ENCODE data around the gene UTP20.

UTP20 gene

GRCh38 chr12:101280006-101280505 lies at the start of gene UTP20:
UTP20 (plus strand) TSS chr12:101280105; CDS start chr12:101280283, 178 bp downstream.
- peak; percentile 90 for DNase-seq (ENCODE audit: extremely low read depth, insufficient read length)
- no peak for TF ChIP-seq CTCF (IDR thresholded peaks at IDR 0.05; ENCODE audit: insufficient read depth, low read length, poor library complexity, severe bottlenecking)
- Histone ChIP-seq H3K4me3 (replicated peaks; ENCODE audit: low read depth, low read length) (peak within 1 kb of the TSS; percentile 80), H3K36me3 (ENCODE audit: control insufficient read depth, insufficient read depth, low read length) (no peaks in the 10 kb centered on the region; the same call in 1 of the 2 replicates), H3K27me3 (replicated peaks; ENCODE audit: control insufficient read depth, insufficient read depth, low read length) (no peaks in the 10 kb centered on the region)

- Histone ChIP-seq H3K27me3 (replicated peaks; ENCODE audit: control insufficient read depth, insufficient read depth, low read length) (no peaks in the 10 kb centered on the region; the same call in 1 of the 2 replicates), H3K36me3 (ENCODE audit: control insufficient read depth, insufficient read depth, low read length) (no peaks in the 10 kb centered on the region), H3K4me3 (replicated peaks; ENCODE audit: low read depth, low read length) (no peak overlapping the region)
- TF ChIP-seq CTCF (IDR thresholded peaks at IDR 0.05; ENCODE audit: insufficient read depth, low read length, poor library complexity, severe bottlenecking): no peak
- no peak for DNase-seq (ENCODE audit: extremely low read depth, insufficient read length)
Measured at GRCh38 chr12:101230547-101230946, 49.4 kb upstream of the UTP20 start.

GRCh38 chr12:101231636-101232035 lies 48.3 kb upstream of the UTP20 start:
- TF ChIP-seq CTCF (IDR thresholded peaks at IDR 0.05; ENCODE audit: insufficient read depth, low read length, poor library complexity, severe bottlenecking): no peak
- Histone ChIP-seq H3K36me3 (ENCODE audit: control insufficient read depth, insufficient read depth, low read length) (no peaks in the 10 kb centered on the region), H3K4me3 (replicated peaks; ENCODE audit: low read depth, low read length) (no peak overlapping the region), H3K27me3 (replicated peaks; ENCODE audit: control insufficient read depth, insufficient read depth, low read length) (no peaks in the 10 kb centered on the region; the same call in 1 of the 2 replicates)
- no peak for DNase-seq (ENCODE audit: extremely low read depth, insufficient read length)

- TF ChIP-seq CTCF (IDR thresholded peaks at IDR 0.05; ENCODE audit: insufficient read depth, low read length, poor library complexity, severe bottlenecking): no peak
- no peak overlapping the region for H3K4me3 ChIP-seq (replicated peaks; ENCODE audit: low read depth, low read length)
- no peaks in the 10 kb centered on the region for H3K36me3 ChIP-seq (ENCODE audit: control insufficient read depth, insufficient read depth, low read length)
- DNase-seq (ENCODE audit: extremely low read depth, insufficient read length): no peak
- no peaks in the 10 kb centered on the region; the same call in 1 of the 2 replicates for H3K27me3 ChIP-seq (replicated peaks; ENCODE audit: control insufficient read depth, insufficient read depth, low read length)
Measured at GRCh38 chr12:101235686-101236085, 44.2 kb upstream of the UTP20 start.

GRCh38 chr12:101238306-101238705 lies 41.6 kb upstream of the UTP20 start:
- DNase-seq (ENCODE audit: extremely low read depth, insufficient read length): no peak
- no peaks in the 10 kb centered on the region for H3K36me3 ChIP-seq (ENCODE audit: control insufficient read depth, insufficient read depth, low read length)
- TF ChIP-seq CTCF (IDR thresholded peaks at IDR 0.05; ENCODE audit: insufficient read depth, low read length, poor library complexity, severe bottlenecking): no peak
- H3K4me3 ChIP-seq (replicated peaks; ENCODE audit: low read depth, low read length): no peak overlapping the region
- no peaks in the 10 kb centered on the region for H3K27me3 ChIP-seq (replicated peaks; ENCODE audit: control insufficient read depth, insufficient read depth, low read length)
